Stimulated activated CD8-positive, alpha-beta memory T cell treated with anti-CD3 and anti-CD28 coated beads, Interleukin-12 subunit alpha, Interleukin-12 subunit beta, amount 100 ng/mL, for 24 hours (primary cell): ENCODE results near the gene GLYAT.
"Not testable (repeated sequence)": the region's sequence is repeated elsewhere in the genome, so short reads cannot be mapped to it uniquely, and the experiment has no call there.

Experiments
- DNase-seq: peaks from one replicate; pipeline ENCODE4 v3.0.0-alpha.2; 2020; ENCODE audit errors: extremely low read depth

Gene GLYAT

DNA sequence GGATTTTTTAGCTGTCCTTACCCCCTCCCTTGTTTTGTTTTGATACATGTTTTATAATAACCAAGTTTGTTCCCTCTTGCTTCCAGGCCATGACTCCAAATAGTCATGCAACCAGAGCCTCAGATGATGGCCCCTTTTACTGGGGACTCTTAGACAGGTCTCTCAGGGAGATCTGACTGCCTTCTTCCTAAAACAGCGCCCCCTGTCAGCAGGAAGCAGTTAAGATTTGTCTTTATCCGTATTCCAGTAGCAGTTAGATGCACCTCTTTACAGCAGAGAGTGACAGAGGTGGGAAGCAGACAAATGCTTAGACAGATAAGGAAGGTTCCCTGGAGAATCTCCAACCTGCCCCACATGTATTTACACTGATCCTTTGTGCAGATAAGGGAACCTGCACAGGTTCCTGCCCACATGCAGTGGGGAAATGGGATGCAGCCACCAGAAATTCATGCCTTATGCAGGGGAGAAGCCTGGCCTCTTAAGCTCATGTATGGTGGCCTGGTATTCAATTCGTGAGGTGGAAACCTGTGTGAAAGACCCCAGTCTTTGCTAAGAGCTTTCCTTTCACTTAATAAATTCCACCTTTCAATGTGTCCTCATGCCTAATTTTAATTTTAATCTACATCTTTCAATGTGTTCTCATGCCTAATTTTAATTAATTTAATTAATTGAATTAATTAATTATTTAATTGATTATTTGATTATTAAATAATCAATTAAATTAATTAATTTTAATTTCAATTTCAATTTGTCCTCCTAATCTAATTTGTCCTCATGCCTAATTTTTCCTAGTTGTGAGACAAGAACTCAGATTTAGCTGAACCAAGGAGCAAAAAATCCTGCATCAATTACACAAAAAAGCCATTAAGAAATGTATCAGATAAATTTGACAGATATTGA lies 11.5 kb upstream of the GLYAT start:
- DNase-seq, result no peak

DNA sequence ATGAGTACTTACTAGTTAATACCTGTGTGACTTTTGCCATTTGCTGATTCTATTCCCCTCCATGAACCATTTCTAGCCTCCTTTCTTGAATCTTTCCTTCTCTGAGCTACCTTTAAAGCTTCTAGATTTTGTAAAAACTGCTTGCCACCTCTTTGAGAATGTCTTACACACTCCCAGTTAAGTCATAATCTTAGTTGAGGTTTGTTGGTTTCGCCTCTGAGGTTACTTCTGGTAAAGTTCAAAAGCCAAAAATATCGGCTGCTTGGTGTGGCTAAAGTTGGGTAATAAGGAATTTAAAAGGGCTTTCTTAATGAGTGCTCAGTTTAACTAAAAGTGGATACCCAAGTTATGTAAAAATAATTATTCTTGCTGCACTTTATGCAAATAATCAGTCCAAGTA lies 10.4 kb upstream of the GLYAT start:
- DNase-seq, result no peak

DNA sequence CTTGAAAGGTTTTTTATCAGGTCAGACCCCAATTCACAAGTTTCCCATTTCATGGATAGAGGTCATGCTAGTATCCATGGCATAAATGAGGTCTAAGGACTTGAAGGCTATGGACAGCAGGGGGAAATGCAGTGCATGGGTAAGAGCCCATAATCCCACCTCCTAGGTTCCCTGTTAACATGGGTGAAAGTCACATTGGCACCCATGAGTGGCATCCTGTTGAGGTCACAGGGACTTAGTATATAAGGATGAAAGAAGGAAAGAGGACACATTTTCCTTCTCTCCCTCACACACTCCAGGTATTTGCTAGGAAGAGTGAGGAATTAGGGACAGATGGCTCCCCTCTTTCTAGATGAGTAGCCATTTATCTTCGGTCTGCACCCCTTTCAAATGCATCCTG lies 9.4 kb upstream of the GLYAT start:
- DNase-seq, result no peak

DNA sequence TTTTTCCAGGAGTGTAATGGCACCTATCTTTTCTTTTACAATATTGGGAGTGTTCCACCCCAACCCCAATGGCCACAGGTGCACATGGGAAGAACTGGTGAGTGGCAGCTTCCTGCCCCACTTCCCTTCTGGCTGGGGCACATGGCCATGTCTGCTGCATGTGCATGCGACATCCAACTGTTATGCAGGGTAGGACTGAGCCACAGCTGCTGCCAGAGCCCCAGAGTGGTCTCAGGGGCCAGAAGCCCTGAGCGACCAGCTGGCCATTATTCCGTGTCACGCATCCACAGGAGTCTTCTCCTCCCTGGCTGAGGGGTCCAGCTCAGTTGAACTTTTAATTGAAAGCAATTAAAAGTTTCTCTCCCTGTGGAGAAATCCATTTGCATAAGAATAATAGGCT lies 8.7 kb upstream of the GLYAT start:
- DNase-seq, result no peak

DNA sequence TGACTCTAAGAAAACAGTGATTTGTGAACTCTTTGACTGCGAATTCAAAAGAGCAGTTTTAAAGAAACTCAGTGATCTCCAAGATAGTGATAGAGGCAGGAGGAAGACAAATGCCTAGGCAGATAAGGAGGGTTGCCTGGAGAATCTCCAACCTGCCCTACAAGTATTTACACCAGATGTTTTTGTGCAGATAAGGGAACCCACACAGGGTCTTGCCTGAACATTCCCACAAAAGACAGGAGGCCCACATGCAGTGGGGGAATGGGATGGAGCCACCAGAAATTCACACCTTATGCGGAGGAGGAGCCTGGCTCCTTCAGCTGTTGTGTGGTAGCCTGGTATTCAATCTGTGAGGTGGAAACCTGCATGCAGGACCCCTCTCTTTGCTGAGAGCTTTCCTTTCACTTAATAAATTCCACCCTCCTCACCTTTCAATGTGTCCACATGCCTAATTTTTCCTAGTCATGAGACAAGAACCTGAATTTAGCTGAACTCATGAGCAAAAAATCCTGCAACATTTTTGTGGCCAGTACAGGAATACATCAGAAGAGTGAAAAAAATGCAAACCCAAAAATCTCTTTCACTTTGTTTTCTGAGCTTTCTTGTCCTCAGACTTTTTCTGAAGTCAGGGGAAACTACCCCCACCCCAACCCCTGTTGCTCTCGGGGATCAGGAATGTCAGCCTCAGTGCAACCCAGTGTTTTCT lies 8.1 kb upstream of the GLYAT start:
- no peak for DNase-seq

DNA sequence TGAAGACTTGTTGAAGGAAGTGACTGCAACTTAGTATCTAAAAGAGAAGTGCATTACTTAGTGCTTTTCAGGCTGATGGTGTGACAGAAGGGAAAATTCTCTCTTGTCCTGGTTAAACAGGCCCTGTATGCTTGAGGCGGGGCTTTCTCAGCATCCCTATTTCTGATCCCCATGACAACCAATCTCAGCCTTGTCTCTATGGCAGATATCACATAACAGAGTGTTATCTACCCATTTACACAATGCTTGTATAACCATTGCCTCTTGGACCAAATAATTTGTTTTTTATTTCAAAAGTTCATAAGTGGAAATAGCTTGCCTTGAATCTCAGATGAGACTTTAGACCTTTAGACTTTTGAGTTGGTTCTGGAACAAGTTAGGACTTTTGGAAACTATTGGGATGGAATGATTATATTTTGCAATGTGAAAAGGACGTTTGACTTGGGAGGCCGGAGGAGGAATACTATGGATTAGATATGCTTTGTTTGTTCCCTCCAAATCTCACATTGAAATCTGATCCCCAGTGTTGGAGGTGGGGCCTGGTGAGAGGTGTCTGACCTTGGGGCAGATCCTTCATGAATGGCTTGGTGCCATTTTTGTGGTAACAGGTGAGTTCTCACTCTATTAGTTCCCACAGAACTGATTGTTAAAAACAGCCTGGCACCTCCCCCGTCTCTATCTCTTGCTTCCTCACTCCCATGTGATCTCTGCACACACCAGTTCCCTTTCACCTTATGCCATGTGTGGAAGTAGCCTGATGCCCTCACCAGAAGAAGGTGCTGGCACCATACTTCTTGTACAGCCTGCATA lies 3.1 kb upstream of the GLYAT start:
- no peak for DNase-seq

DNA sequence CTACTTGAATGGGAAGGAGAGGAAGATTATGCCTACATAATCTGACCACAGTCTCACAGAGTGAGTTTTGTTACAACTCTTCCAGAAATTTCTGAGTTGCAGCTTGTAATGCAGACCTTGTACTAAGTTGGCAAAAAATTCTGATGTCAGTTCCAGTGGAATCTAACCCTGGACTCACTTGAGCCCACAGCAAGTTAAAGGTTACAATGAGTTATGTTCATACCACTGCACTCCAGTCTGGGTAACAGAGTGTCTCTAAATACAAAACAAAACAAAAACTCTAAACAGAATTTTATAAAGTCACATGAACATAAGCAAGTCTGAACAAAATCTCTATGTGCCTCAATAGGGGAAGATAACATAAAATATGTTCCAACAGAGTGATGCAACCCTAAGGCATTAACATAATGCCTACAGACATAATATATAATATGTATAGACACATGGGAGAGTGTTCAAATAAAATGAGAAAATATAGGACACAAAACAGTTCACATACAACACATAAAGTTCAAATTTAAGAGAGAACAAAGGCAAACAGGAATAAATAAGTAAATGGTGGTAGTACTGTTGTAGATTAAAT lies 1.1 kb downstream of the GLYAT start:
- no peak for DNase-seq

DNA sequence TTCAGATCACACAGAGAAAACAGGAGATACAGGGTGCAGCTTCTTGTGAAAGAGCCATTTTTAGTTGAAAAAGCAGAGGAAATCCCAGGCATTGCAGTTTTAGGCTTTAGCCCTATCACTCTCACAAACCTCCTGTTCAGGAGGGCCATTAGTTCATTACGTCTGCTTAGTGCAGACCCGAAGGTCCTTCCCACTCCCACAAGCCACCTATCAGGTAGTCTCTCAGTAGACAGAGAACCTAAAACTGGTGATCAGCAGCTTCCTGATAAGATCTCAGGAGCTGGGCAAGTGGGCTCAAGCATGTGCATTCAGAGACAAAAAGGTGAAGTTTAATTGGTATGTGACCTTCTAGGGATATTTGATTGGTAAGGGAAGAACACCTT lies 4.3 kb downstream of the GLYAT start:
- no peak for DNase-seq

DNA sequence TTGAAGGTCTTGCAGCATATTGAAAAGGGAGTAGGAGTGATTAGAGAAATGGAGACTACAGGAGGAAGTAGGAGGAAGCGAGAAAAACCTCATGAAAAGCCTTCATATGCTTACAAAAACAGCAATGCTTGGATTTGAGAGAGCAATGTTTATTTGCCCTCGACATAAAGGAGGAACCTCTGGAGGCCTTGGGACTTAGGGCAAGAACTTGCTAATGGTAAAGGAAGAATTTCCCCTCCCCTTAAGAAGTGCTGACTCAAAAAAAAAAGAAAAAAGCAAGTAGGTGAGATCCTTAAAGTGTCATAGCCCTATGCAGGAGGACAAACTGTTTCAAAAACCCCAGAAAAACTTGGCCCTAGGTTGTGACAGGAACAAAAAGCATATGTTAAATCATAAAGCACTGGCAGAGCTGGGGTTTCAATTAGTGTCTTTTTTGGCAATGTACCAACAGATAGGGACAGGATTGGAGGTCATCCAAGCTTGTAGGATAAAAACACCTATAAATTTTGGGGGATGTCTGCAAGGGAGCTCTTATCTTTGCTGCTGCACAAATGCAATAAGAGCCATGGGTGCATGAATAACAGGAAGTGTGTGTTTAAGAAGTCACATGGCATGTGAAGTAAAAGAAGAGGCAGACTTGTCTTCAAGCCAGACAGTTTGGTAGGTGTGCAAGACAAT lies 4.9 kb downstream of the GLYAT start:
- DNase-seq, result no peak

DNA sequence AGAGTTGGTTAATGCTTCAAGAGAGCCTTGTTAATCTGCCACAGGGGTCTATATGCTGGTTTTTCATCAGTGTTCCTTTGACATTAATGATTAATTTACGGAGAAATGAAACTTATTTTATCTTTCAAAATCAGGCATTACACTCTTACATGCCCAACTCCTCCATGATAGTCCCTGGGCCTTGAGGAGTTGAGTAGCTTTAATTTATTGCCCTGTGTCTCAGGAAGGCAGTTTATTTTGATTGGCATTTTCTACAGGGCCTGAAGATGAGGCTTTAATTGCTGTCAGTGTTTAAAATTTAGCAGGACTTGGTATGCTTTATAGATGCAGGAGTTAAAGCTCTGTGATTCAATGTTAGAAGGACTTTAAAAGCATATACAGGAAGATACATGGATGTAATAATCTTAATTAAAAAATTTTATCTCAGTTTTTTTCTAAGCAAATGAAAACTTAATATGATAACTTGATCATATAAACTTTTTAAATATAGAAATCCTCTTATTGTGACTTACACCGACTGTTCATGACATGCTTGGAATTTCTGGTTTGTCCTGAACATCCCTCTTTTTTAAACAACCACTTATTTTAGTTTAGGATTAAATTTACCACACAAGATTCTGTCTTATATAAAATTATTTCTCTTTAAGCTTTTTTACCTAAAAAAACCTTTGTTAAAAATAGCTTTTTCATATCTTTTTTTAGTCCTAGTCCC lies 12.2 kb downstream of the GLYAT start:
- no peak for DNase-seq

DNA sequence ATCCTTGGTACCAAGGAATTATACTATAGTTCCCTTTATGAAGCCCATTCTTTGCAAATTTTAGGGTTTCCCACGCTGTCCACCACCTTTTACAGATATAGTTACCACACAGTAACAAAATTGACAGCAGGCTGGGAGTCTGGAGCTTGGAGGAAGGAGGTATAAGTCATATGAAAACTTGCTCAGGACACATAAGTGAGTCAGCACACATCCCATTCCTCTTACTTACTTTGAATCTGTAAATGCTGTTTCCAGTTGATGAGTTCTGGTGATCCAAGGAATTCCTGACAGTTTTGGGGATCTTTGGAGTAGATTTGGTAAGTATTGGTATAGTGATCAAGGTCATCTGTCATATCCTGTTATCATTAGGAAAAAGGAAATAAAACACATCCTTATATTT lies 19.2 kb downstream of the GLYAT start:
- no peak for DNase-seq

DNA sequence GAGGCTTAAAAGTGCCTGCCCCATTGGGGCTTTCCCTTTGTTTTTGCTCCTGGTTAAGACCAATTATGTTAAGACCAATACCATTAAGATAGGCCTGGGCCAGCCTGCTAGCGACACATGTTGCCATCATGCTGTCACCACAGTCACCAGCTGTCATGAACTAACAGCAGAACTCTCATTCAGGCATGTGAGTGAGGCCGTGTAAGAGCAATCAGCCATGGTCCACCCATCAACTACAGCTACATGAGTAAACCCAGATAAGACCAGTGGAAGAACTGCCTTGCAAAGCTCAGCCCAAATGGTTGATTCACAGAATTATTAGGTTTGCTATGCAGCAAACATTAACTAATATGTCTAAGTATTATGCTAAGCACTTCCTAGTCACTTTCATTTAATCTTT lies 19.9 kb downstream of the GLYAT start:
- DNase-seq, result no peak

DNA sequence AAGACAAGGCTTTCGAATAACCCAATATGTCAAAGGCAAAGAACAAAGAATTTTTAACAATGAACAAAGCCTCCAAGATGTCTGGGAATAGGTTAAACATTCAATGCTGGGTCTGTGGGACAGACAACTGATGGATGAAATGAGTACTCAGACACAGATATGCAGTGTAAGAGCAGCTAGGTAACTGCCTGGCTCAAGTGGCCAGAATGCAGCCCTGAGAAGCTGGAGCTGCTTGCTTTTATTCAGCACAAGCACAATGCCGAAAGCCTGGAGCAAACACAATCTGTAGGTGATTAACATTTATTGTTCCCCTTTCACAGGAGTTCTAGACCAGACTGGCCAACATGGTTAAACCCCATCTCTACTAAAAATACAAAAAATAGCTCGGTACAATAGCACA lies 24.0 kb downstream of the GLYAT start:
- DNase-seq, result no peak

DNA sequence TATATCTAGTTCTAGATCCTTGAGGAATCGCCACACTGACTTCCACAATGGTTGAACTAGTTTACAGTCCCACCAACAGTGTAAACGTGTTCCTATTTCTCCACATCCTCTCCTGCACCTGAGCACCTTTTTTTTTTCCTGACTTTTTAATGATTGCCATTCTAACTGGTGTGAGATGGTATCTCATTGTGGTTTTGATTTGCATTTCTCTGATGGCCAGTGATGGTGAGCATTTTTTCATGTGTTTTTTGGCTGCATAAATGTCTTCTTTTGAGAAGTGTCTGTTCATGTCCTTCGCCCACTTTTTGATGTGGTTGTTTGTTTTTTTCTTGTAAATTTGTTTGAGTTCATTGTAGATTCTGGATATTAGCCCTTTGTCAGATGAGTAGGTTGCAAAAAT lies 34.9 kb downstream of the GLYAT start:
- not testable (repeated sequence) for DNase-seq

DNA sequence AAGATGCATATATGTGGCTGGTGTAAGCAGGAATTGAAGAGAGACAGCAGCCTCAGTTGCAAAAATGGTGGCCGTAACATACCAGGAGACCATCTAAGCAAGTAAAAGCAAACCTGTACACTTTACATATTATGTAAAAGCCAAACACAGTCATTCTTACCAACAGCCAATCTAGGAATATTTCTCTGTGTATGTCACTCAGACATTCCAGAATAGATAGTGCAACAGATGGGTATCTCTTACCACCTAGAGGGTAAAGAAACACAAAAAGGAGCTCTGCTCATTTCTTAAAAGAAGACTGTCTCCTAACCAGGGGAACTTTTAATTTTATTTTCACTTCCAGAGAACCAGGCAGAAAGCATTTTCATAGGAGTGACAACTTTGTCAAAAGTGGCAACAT lies 38.7 kb downstream of the GLYAT start:
- no peak for DNase-seq

DNA sequence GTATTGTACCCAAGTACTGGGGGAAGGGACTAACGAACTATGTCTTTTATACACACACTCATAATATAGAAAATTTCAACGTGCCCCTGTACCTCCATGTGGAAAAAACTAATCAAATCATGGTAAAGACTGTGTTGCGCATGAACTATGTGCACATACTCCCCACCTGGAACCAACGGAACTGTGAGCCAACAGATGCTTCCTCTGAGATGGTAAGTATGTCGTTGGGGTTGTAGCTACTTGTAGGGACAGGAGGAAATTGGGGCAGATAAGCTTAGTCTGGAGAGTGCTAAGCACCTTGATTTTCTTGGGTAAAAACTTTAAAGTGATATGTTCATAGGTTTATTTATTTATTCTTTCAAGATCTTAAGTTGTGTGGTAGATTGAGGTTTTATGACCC lies 40.1 kb downstream of the GLYAT start:
- no peak for DNase-seq

DNA sequence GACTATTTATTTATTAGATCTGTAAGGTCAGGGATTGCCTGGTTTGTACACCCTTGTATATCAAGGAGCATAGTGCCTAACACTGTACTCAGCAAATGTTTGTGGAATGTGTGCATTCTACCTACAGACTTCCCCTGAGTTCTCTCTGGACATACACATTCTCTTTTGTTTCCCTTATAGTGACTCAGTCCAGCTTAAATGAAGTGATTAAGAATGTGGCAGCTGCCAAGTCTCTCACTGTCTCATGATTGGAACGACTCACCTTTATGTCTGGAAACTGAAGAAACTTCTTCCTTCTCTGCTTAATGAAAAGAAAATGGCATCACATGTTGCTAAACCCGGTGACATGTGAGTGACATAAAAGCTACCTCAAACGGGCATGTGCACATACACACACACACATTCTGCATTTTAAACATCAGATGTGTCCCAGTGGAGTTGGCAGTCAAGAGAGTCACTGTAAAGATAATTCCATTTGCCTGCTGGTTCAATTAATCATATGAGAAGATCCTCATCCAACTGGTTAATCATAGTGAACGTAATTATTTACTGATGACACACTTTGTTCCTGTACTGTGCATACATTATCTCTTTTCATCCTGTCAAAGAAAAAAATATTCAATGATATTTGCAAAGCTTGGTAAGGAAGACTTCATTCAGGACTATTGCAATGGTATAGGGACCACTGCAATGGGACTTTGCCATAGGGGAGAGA lies 42.8 kb downstream of the GLYAT start:
- no peak for DNase-seq

DNA sequence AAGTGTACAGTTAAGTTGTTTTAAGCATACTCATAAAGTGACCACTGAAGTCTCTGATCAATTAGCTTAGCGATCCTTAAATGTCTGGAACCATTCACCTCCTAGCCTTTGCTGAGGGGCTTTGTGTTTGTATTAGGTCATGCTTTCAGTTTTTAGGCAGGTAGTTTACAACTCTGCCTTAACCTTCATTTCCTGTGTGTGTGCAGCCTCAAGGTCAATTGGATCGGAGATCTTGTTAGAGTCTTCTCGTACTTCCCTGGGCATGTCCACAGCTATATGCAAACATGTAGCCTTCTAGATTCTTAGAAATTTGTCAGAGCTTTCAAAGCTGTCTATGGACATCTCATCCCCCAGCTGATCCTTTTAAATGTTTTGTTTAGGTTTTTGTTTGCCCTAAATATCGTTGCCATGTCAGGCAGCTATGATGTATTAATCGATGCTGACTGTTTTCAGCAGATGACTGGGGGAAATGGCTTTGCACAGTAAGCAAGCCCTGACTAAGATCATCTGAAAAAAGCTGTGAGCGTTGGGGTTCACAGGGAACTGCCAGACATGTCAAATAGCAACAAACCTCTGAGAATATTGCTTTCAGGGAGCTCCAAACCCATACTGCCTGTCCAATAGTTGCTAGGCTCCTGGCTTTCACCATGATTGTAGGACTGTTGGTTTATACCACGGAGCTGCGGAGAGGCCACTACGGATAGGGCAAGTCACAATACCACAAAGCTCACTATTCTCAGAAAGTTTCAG lies 45.6 kb downstream of the GLYAT start:
- no peak for DNase-seq

DNA sequence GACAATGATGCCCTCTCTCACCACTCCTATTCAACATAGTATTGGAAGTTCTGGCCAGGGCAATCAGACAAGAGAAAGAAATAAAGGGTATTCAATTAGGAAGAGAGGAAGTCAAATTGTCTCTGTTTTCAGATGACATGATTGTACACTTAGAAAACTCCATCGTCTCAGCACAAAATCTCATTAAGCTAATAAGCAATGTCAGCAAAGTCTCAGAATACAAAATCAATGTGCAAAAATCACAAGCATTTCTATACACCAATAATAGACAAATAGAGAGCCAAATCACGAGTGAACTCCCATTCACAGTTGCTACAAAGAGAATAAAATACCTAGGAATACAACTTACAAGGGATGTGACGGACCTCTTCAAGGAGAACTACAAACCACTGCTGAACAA lies 49.1 kb downstream of the GLYAT start:
- not testable (repeated sequence) for DNase-seq

DNA sequence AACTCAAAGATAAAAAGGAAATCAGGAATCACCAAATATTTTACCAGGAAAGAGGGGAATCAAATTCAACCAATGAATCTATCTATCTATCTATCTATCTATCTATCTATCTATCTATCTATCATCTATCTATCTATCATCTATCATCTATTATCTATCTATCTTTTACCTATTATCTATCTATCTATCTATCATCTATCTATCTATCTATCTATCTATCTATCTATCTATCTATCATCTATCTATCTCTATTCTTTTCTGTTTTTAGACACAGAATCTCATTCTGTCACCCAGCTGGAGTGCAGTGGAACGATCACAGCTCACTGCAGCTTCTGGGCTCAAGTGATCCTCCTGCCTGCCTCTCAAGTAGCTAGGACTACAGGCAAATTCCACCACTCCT lies 54.2 kb downstream of the GLYAT start:
- DNase-seq, result not testable (repeated sequence)
